HT1080 (cell line): Measurements from ENCODE around the gene CBLN3. TPM values are rescaled to one million over a fixed set of nuclear protein-coding genes. Genes with fewer than 3 reads are reported as not detected.

ENCODE experiments used
- DNase-seq: peaks from one replicate; pipeline ENCODE4 v3.0.0-alpha.2; 2015; ENCODE audit warnings: low read depth
- total RNA-seq: library from RNA; depleted of rRNA; stranded (reverse); fragments of >200 nt; shearing (Covaris generic); gene quantifications from 2 replicates; pipeline ENCODE4 v1.2.3, GENCODE V29; 2014

CBLN3 gene
- total RNA-seq, 1 experiment from 2014 or later: 0.35 TPM

DNA sequence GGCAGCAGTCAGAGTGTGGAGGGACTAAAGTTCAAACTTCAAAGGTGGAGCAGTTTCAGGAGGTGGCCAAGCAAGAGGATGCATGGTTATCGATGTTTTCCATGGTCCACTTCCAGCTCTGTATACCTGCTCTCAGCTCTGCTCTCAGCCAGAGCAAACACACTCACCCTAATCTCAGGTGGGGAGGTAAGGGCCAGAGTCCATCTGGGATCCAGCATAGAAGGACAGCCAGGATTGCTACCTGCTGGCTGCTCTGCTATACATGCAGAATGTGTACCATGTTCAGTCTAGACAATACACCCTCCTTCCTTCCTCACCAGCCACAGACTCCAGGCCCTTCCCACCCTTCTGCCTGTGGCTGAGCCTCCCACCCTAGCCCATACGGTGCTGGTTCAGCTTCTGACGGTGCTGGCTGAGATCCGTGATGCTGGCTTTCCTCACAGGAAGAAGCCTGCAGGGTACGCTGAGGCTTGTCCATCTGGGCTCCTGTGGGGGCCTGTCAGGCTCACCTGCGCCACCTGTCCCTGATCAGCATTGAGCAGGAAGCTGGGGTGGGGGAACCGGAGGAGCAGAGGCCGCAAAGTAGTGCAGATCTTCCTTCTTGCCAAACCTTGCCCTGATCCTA lies 2.4 kb downstream of the CBLN3 start:
- DNase-seq: no peak

GRCh38 chr14:24426150-24426911 lies 3.1 kb downstream of the CBLN3 start:
- no peak for DNase-seq

DNA sequence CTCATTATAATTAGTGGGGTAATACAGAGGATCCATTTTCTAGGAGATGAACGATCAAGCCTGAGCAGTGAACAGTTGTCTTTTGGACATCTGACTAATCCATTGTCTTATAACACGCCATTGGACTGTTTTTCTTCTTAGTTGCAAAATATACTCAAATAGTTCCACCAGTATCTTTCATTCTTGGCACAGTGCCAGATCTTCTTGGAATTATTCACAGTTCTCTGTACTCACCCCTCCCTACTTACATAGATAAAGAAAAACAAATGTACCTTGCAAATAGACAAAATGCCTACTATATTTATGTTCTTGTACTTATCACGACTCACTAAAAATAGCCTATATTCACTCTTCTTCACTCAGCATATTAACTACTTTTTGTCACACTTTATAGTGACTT lies 3.8 kb downstream of the CBLN3 start:
- DNase-seq: peak; percentile 34

DNA sequence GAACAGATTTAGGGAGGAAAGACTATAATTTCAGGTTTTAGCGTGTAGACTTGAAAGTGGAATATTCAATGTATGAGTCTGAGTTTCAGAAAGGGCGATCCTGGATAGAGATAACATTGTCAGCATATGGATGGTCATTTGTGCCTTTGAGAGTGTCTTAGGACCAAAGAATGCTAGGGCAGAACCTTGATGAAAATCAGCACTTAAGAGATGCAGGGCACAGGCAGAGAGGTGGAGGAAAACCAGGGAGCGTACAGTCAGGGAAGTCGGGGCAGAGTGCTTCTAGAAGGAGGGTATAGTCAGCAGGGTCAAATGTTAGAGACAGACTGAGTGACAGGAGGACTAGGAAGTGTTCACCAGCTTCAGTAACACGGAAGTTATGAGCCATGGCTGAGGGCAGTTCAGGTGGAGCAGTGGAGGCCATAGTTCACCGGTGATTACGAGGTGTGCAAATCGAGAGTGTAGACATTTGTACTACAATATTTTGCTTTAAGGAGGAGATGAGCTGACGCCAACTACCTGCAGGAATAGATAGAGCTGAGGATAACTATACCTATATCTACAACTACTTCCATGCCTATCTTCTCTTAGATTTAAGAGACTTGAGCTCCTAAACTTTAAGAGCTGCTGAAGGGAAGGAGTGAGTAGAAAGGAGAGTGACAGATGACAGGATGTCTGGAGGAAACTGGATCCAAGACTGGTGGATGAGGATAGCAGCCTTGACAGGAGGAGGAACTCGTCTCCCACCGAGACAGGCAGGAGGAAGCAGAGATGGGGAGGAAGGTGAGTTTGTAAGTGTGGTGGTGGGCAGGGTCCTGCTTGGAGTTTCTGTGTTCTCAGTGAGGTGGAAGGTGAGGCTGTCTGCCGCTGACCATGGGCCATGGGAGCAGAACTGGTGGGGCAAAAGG lies 6.5 kb downstream of the CBLN3 start:
- no peak for DNase-seq

DNA sequence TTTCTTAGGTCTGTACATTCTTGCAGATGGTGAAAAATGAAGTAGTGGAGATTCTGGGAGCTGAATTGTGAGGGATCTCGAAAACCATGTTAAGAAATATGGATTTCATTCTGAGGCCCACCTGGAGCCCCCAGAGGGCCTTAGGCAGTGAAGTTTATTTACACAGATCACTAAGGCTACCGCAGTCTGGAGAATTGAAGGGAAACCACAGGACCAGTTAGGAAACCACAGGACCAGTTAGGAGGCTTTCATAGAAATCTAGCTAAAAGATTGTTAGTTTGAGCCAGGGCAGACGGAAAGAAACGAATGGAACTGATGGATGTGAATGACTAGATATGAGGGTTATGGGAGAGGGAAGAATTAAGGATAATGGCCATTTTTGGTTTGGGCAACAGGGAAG lies 7.2 kb downstream of the CBLN3 start:
- DNase-seq: no peak

GRCh38 chr14:24418492-24418873 lies 11.0 kb downstream of the CBLN3 start:
- DNase-seq: peak; percentile 47

DNA sequence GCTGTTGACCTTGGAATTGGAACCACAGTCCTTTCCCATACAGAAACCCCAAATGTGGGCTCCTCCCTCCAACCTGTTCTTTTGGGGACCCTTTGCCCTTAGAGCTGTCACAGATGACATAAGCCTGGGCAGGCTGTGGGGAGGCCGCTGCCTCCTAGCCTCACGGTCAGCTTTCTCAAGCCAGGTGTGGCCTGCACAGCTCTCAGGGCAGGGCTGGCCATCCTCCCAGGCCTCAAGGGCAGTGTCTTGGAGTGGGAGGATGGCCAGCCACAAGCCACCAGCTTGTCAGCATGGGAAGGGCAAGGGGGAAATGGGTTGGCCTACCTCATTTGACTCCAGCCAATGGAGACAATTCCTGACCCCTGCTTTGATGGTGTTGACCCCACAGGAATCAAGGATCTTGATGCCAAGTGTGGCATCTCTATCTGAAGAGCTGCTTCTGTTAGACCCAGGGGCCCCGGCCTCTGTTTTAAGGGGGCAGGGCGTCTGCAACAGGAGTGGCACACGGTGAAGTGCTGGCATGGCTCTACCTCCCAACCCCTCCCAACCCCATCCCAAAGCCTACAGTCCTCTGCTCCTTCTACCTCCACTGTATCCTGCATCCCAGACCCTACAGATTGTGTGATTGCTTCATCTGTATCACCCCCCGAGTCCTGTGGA lies 11.5 kb downstream of the CBLN3 start:
- DNase-seq: no peak

- no peak for DNase-seq
Observed at GRCh38 chr14:24416932-24417619, 12.4 kb downstream of the CBLN3 start.

DNA sequence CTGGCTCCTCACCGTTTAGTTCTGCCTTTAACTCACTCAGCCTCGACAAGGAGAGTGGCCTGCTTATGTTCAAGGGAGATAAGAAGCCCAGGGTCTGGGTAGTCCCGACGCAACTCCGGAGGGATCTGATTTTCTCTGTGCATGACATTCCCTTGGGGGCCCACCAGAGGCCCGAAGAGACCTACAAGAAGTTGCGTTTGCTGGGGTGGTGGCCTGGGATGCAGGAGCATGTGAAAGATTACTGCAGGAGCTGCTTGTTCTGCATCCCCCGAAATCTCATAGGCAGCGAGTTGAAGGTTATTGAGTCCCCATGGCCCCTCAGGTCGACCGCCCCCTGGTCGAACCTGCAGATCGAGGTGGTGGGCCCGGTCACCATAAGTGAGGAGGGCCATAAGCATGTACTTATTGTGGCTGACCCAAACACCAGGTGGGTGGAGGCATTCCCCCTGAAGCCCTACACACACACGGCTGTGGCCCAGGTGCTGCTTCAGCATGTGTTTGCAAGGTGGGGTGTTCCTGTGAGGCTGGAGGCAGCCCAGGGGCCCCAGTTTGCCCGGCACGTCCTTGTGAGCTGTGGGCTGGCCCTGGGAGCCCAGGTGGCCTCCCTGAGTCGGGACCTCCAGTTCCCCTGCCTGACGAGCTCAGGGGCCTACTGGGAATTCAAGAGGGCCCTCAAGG lies 13.1 kb downstream of the CBLN3 start:
- DNase-seq: no peak

DNA sequence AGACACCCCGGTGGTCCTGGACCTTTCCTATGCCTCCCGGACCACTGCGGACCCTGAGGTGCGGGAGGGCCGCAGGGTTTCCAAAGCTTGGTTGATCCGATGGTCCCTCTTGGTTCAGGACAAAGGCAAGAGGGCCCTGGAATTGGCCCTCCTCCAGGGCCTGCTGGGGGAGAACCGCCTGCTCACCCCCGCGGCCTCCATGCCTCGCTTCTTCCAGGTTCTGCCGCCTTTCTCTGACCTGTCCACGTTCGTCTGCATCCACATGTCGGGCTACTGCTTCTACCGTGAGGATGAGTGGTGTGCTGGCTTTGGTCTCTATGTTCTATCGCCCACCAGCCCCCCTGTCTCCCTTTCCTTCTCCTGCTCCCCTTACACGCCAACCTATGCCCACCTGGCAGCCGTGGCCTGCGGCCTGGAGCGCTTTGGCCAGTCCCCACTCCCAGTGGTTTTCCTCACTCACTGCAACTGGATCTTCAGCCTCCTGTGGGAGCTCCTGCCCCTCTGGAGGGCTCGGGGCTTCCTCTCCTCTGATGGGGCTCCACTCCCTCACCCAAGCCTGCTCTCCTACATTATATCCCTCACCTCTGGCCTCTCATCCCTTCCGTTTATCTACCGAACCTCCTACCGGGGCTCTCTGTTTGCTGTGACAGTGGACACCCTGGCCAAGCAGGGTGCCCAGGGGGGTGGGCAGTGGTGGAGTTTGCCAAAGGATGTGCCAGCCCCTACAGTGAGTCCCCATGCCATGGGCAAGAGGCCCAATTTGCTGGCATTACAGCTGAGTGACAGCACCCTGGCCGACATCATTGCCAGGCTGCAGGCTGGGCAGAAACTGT lies 13.8 kb downstream of the CBLN3 start:
- DNase-seq: no peak

DNA sequence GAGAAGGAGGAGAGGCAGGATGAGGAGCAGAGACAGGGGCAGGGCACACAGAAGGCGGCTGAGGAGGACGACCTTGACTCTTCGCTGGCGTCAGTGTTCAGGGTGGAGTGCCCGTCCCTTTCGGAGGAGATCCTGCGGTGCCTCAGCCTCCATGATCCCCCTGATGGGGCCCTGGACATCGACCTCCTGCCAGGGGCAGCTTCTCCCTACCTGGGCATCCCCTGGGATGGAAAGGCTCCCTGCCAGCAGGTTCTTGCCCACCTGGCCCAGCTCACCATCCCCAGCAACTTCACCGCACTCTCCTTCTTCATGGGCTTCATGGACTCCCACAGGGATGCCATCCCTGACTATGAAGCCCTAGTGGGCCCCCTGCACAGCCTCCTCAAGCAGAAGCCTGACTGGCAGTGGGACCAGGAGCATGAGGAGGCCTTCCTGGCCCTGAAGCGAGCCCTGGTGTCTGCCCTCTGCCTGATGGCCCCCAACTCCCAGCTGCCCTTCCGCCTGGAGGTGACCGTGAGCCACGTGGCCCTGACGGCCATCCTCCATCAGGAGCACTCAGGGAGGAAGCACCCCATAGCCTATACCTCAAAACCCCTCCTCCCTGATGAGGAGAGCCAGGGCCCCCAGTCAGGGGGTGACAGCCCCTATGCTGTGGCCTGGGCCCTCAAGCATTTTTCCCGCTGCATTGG lies 14.6 kb downstream of the CBLN3 start:
- DNase-seq: no peak

DNA sequence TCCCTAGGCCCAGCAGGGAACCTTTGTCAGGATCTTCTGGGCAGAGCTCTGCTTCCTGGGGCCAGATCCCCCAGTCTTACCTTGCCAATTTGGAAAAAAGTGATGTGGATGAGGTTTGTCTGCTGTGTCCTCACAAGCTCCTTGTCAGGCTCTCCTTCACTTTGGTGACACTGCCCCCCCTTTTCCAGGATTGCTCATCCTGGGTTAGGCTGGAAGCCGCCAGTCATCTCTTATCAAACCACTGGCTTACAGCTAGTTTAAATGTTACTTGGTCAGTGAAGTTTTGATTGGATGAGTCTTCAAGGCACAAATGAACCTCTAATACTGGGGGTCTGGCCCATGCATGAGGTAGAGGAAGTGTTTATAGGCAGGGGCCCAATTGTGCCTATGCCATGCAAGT lies 15.4 kb downstream of the CBLN3 start:
- no peak for DNase-seq

- DNase-seq: peak; percentile 43
Observed at GRCh38 chr14:24411443-24412389, 17.8 kb downstream of the CBLN3 start.

- DNase-seq: no peak
Observed at GRCh38 chr14:24409956-24410355, 19.5 kb downstream of the CBLN3 start.

- no peak for DNase-seq
Observed at GRCh38 chr14:24409192-24409591, 20.3 kb downstream of the CBLN3 start.

DNA sequence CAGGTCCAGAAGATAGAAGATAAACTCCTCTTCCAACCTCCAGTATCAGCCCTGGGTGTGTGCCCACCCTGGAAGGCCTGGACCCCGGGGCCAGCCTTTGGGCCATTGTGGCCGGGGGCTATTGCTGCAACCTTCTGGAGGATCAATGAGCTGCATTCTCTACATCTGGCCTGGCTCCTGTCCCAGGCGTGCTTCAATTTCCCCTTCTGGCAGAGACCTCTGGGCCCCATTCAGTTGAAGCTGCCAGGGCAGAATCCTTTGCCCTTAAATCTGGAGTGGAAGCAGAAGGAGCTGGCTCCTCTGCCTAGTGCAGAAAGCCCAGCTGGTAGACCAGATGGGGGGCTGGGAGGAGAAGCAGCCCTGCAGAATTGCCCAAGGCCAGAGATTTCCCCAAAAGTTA lies 20.7 kb downstream of the CBLN3 start:
- DNase-seq: no peak

GRCh38 chr14:24407608-24408325 lies 21.7 kb downstream of the CBLN3 start:
- DNase-seq: no peak
